Lung (tissue), 12 donors: ENCODE measurements around the gene FMNL1. TPM values are rescaled to one million over a fixed set of nuclear protein-coding genes. Genes with fewer than 3 reads are reported as not detected.

Source experiments
- ATAC-seq: fragments of 200-7000 bp; cut with Tn5 transposase; one replicate; pipeline ENCODE4 v1.9.1; 2020; ENCODE audit warnings: moderate number of reproducible peaks; ENCODE audit not compliant: insufficient read depth, low FRiP score
- DNase-seq, 3 donors: peaks; one replicate each; pipeline ENCODE4 v3.0.0-alpha.2; 2013 to 2017
- H3K27ac ChIP-seq, 2 donors: one replicate each; pipeline ENCODE4 v1.5.1; 2013; ENCODE audit warnings: mild to moderate bottlenecking in 2 of 2, moderate library complexity in 2 of 2, control low read depth in 1 of 2, inconsistent platforms in 1 of 2, low read depth in 1 of 2, low read length in 1 of 2
- H3K27me3 ChIP-seq, 3 donors: one replicate each; pipeline ENCODE4 v1.5.1; 2013; ENCODE audit warnings: low read length in 2 of 3; ENCODE audit not compliant: control insufficient read depth in 3 of 3, insufficient read depth in 3 of 3
- H3K36me3 ChIP-seq, 4 donors: one replicate each; pipeline ENCODE4 v1.5.1; 2013; ENCODE audit warnings: low read length in 4 of 4, mild to moderate bottlenecking in 1 of 4, moderate library complexity in 1 of 4; ENCODE audit not compliant: control insufficient read depth in 4 of 4, insufficient read depth in 4 of 4
- H3K4me1 ChIP-seq, 5 donors: one replicate each; pipeline ENCODE4 v1.5.1; 2013; ENCODE audit warnings: low read length in 5 of 5, mild to moderate bottlenecking in 2 of 5, moderate library complexity in 1 of 5; ENCODE audit not compliant: control insufficient read depth in 5 of 5, insufficient read depth in 5 of 5
- H3K4me3 ChIP-seq: one replicate; pipeline ENCODE4 v1.5.1; 2013; ENCODE audit warnings: mild to moderate bottlenecking, control low read depth, moderate library complexity
- H3K9ac ChIP-seq, 2 donors: one replicate each; pipeline ENCODE4 v1.5.1; 2013; ENCODE audit warnings: low read length in 2 of 2, control low read depth in 1 of 2; ENCODE audit not compliant: insufficient read depth in 1 of 2
- H3K9me3 ChIP-seq, 4 donors: one replicate each; pipeline ENCODE4 v1.5.1; 2013; ENCODE audit warnings: low read length in 3 of 4, mild to moderate bottlenecking in 1 of 4, moderate library complexity in 1 of 4; ENCODE audit not compliant: control insufficient read depth in 4 of 4, insufficient read depth in 3 of 4
- CTCF ChIP-seq: IDR thresholded peaks from 2 replicates; pipeline ENCODE4 v1.5.1; 2012; ENCODE audit warnings: mild to moderate bottlenecking; ENCODE audit errors: control extremely low read depth, extremely low read depth
- WGBS, 2 donors: extraction: QIAGEN DNeasy Blood & Tissue Kit; methylation state at CpG; one replicate each; pipeline ENCODE4 v1.1.7; 2013; 5-methylcytosine and 5-hydroxymethylcytosine counted together
- polyA plus RNA-seq, 2 donors: library from polyadenylated mRNA; stranded (reverse); fragments of 200-250 nt; gene quantifications; one replicate each; pipeline ENCODE4 v1.2.1, GENCODE V29; 2013
- total RNA-seq, 2 donors: library from RNA; depleted of rRNA in 1 of 2; stranded (reverse); fragments of >200 nt in 1 of 2; gene quantifications; one replicate each; pipeline ENCODE4 v1.2.1, GENCODE V29; 2014 to 2021
- donor health status: control.
- donor health status: control.
- donor health status: Bipolar disorder and iron deficiency.
- donor health status: healthy.
- donor health status: DM: yes; HTN: yes; CAD: no.

The FMNL1 gene
- total and polyA plus RNA-seq, 4 donors, result 25.0 to 135 (median 56.6) TPM

- WGBS, 2 donors, result 39 to 43% methylated on average over 5 of the region's 5 CpGs
- H3K9ac ChIP-seq, result no peak overlapping the region
- ATAC-seq (no peak), DNase-seq (no peak)
- peak overlapping the region; percentile 39 to 54 for H3K27ac ChIP-seq
- no peak for TF ChIP-seq CTCF
- H3K4me3 ChIP-seq, result no peak overlapping the region
- H3K27me3 ChIP-seq, result no peaks in the 10 kb centered on the region
- peaks cover 20 to 36% (median 22%) of the 10 kb centered on the region in 5 donors for H3K4me1 ChIP-seq
- no peaks in the 10 kb centered on the region for H3K9me3 ChIP-seq
- H3K36me3 ChIP-seq, result peaks cover 3 to 25% (median 11%) of the 10 kb centered on the region in 4 donors
Measured at GRCh38 chr17:45291171-45291805, 69.6 kb downstream of the FMNL1 start.

DNA sequence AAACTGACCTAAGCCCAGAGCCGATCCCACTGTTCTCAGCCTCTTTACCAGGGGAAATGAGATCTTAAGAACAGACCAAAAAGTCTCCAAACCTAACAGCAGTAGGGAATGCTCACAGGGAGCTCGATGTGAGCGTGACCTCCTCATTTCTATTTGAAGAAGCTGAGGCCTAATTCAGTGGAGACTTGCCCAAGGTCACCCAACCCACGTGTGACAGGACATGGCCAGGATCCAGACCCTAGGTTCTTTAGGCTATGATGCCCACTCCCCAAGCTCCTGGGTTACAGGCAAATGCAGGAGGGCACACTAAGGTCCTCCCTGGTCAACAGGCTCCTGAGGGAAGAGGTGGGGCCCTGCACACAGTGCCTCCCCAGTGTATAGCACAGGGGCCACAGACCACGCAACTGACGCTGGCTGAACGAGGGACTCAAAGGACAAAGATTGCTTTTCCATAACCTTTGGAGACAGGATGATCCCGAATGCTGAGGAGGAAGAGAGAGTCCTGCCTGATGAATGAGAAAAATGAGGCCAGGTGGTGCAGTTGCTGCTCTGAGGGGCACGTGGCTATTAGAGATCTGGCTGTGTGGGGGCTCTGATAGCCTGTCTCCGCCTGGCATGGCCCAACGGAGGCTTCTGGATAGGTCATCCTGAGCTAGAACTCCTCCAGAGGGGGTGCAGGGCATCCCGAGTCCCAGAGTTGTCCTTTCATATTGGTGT lies 71.2 kb downstream of the FMNL1 start:
- peaks cover 17 to 41% (median 24%) of the 10 kb centered on the region in 5 donors for H3K4me1 ChIP-seq
- H3K4me3 ChIP-seq, result no peak overlapping the region
- WGBS, 2 donors, result 72 to 78% methylated on average over 12 of the region's 12 CpGs
- H3K9ac ChIP-seq, result no peak overlapping the region
- TF ChIP-seq CTCF, result no peak
- H3K36me3 ChIP-seq, result peaks cover 0 to 13% (median 5%) of the 10 kb centered on the region in 4 donors
- H3K27me3 ChIP-seq, result no peaks in the 10 kb centered on the region
- no peaks in the 10 kb centered on the region for H3K9me3 ChIP-seq
- ATAC-seq (no peak), DNase-seq (no peak)
- H3K27ac ChIP-seq, result peak overlapping the region; percentile 84 to 93

- Histone ChIP-seq H3K4me1 (peaks cover 17 to 38% (median 23%) of the 10 kb centered on the region in 5 donors), H3K9ac (peak overlapping the region in 1 of 2 donors; percentile 41), H3K4me3 (no peak overlapping the region), H3K27me3 (no peaks in the 10 kb centered on the region), H3K36me3 (peaks cover 0 to 11% (median 5%) of the 10 kb centered on the region in 4 donors), H3K9me3 (no peaks in the 10 kb centered on the region), H3K27ac (peak overlapping the region; percentile 84 to 93)
- ATAC-seq (peak; percentile 78), DNase-seq (no peak)
- WGBS, 2 donors, result 46 to 62% methylated on average over 10 of the region's 10 CpGs
- no peak for TF ChIP-seq CTCF
Measured at GRCh38 chr17:45293413-45294211, 71.9 kb downstream of the FMNL1 start.
